K562 (cell line): Measurements from ENCODE around the gene ELOVL7. TPM values are rescaled to one million over a fixed set of nuclear protein-coding genes. Genes with fewer than 3 reads are reported as not detected.

Source experiments
- ARID3A ChIP-seq: IDR thresholded peaks from 2 replicates; pipeline ENCODE4 v1.6.1; 2012; ENCODE audit warnings: low read depth, low read length, improper control_type of control experiment, borderline replicate concordance
- EP400 ChIP-seq: fragments of 450-650 bp; IDR thresholded peaks from 2 replicates; pipeline ENCODE4 v1.6.1; 2017; ENCODE audit warnings: antibody characterized with exemption, mild to moderate bottlenecking, moderate library complexity
- ETV1 ChIP-seq: fragments of 450-650 bp; conservative IDR thresholded peaks from 2 replicates; pipeline ENCODE4 v1.6.1; 2016; ENCODE audit warnings: missing genetic modification characterization, control low read depth, low read depth, missing compliant biosample characterization
- GABPA ChIP-seq: fragments of 200-800 bp; sonication (Bioruptor generic); conservative IDR thresholded peaks from 2 replicates; pipeline ENCODE4 v1.6.1; 2016; ENCODE audit warnings: low read depth, missing genetic modification characterization, missing compliant biosample characterization
- HDAC3 ChIP-seq: fragments of 450-650 bp; IDR thresholded peaks from 2 replicates; pipeline ENCODE4 v1.6.1; 2018; ENCODE audit warnings: borderline replicate concordance, mild to moderate bottlenecking, moderate library complexity; ENCODE audit not compliant: partially characterized antibody
- KDM1A ChIP-seq, 2 experiments: fragments of 450-650 bp; IDR thresholded peaks; 2 replicates each; pipeline ENCODE4 v1.6.1; 2016; ENCODE audit warnings: mild to moderate bottlenecking in 2 of 2
- MBD1 ChIP-seq: fragments of 250-450 bp; sonication (Bioruptor Pico); IDR thresholded peaks from 2 replicates; pipeline ENCODE4 v1.8.0; 2022; ENCODE audit warnings: inconsistent platforms
- PTBP1 ChIP-seq: fragments of 200-400 bp; formaldehyde crosslinking; IDR thresholded peaks from 2 replicates; pipeline ENCODE4 v1.6.1; 2017; ENCODE audit warnings: low read depth, low read length
- YY1 ChIP-seq, 3 experiments: IDR thresholded peaks; 2 replicates each; pipeline ENCODE4 v1.6.1; 2011; ENCODE audit warnings: low read length in 2 of 3, mild to moderate bottlenecking in 2 of 3, moderate library complexity in 2 of 3, borderline replicate concordance in 1 of 3, control low read depth in 1 of 3, low read depth in 1 of 3; ENCODE audit not compliant: insufficient read depth in 3 of 3, insufficient replicate concordance in 2 of 3, control insufficient read depth in 1 of 3, insufficient read length in 1 of 3; ENCODE audit errors: extremely low read depth in 1 of 3
- polyA plus RNA-seq, 8 experiments: library from polyadenylated mRNA; depleted of rRNA in 4 of 8; stranded (reverse) in 5 of 8; unstranded in 3 of 8; fragments of >200 nt; fragmentation: Nextera tagmentation in 2 of 8; fragmentation: Illumina TruSeq in 1 of 8; extraction: Ambion mirVana in 2 of 8; extraction: Trizol in 1 of 8; gene quantifications; 2 replicates each; pipeline versions ENCODE4 v1.2.1 to v1.2.3, GENCODE V29; 2011 to 2014; ENCODE audit warnings: inconsistent platforms in 1 of 8, missing spikeins in 1 of 8
- total RNA-seq, 7 experiments: library from RNA; depleted of rRNA in 6 of 7; stranded (reverse); fragments of >200 nt in 6 of 7; fragmentation: Illumina TruSeq in 2 of 7; extraction: Trizol in 2 of 7; gene quantifications; 2 replicates each; pipeline versions ENCODE4 v1.2.1 to v1.2.3, GENCODE V29; 2011 to 2021; ENCODE audit warnings: low replicate concordance in 1 of 7
- TF ChIP-seq, protein P1 (sequence below): fragments of 250-450 bp; sonication (Bioruptor Pico); IDR thresholded peaks from 2 replicates; pipeline ENCODE4 v1.5.0; 2021; ENCODE audit warnings: mild to moderate bottlenecking, borderline replicate concordance
- TF ChIP-seq, protein P2 (sequence below): fragments of 450-650 bp; IDR thresholded peaks from 2 replicates; pipeline ENCODE4 v1.7.0; 2016; ENCODE audit warnings: borderline replicate concordance
- TF ChIP-seq, protein P3 (sequence below), 2 experiments: fragments of 450-650 bp; IDR thresholded peaks; 2 replicates each; pipeline ENCODE4 v1.6.1; 2018; ENCODE audit warnings: mild to moderate bottlenecking in 2 of 2, low read depth in 1 of 2; ENCODE audit not compliant: partially characterized antibody in 2 of 2

The ELOVL7 gene
- total and polyA plus RNA-seq, 9 of the 15 experiments (the other 6 are each of a cell fraction or from before 2014, with no cell fraction given) = 4.5 to 12.3 (median 6.9) TPM

DNA sequence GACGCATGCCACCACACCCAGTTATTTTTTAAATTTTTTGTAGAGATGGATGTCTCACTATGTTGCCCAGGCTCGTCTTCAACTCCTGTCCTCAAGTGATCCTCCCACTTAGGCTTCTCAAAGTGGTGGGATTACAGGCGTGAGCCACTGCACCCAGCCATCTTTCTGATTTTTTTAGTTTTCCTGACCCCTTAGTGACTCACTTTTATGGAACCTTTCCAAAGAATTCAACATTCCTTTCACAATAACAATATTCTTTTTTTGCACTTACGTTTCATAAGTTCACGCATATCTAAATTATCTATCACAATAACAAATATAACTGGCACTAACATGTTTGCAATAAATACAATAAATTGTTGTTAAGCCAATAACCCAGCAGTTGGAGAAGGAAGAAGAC, 8.5 kb downstream of the ELOVL7 start (continued):
- TF ChIP-seq, protein P1, sequence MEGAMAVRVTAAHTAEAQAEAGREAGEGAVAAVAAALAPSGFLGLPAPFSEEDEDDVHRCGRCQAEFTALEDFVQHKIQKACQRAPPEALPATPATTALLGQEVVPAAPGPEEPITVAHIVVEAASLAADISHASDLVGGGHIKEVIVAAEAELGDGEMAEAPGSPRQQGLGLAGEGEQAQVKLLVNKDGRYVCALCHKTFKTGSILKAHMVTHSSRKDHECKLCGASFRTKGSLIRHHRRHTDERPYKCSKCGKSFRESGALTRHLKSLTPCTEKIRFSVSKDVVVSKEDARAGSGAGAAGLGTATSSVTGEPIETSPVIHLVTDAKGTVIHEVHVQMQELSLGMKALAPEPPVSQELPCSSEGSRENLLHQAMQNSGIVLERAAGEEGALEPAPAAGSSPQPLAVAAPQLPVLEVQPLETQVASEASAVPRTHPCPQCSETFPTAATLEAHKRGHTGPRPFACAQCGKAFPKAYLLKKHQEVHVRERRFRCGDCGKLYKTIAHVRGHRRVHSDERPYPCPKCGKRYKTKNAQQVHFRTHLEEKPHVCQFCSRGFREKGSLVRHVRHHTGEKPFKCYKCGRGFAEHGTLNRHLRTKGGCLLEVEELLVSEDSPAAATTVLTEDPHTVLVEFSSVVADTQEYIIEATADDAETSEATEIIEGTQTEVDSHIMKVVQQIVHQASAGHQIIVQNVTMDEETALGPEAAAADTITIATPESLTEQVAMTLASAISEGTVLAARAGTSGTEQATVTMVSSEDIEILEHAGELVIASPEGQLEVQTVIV (CRISPR knock-in tag) = no peak
- no peak for TF ChIP-seq EP400
- TF ChIP-seq, protein P2, sequence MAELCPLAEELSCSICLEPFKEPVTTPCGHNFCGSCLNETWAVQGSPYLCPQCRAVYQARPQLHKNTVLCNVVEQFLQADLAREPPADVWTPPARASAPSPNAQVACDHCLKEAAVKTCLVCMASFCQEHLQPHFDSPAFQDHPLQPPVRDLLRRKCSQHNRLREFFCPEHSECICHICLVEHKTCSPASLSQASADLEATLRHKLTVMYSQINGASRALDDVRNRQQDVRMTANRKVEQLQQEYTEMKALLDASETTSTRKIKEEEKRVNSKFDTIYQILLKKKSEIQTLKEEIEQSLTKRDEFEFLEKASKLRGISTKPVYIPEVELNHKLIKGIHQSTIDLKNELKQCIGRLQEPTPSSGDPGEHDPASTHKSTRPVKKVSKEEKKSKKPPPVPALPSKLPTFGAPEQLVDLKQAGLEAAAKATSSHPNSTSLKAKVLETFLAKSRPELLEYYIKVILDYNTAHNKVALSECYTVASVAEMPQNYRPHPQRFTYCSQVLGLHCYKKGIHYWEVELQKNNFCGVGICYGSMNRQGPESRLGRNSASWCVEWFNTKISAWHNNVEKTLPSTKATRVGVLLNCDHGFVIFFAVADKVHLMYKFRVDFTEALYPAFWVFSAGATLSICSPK = no peak
- no peak for TF ChIP-seq MBD1 (CRISPR knock-in tag)
- TF ChIP-seq, protein P3, sequence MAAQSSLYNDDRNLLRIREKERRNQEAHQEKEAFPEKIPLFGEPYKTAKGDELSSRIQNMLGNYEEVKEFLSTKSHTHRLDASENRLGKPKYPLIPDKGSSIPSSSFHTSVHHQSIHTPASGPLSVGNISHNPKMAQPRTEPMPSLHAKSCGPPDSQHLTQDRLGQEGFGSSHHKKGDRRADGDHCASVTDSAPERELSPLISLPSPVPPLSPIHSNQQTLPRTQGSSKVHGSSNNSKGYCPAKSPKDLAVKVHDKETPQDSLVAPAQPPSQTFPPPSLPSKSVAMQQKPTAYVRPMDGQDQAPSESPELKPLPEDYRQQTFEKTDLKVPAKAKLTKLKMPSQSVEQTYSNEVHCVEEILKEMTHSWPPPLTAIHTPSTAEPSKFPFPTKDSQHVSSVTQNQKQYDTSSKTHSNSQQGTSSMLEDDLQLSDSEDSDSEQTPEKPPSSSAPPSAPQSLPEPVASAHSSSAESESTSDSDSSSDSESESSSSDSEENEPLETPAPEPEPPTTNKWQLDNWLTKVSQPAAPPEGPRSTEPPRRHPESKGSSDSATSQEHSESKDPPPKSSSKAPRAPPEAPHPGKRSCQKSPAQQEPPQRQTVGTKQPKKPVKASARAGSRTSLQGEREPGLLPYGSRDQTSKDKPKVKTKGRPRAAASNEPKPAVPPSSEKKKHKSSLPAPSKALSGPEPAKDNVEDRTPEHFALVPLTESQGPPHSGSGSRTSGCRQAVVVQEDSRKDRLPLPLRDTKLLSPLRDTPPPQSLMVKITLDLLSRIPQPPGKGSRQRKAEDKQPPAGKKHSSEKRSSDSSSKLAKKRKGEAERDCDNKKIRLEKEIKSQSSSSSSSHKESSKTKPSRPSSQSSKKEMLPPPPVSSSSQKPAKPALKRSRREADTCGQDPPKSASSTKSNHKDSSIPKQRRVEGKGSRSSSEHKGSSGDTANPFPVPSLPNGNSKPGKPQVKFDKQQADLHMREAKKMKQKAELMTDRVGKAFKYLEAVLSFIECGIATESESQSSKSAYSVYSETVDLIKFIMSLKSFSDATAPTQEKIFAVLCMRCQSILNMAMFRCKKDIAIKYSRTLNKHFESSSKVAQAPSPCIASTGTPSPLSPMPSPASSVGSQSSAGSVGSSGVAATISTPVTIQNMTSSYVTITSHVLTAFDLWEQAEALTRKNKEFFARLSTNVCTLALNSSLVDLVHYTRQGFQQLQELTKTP (IDR thresholded peaks at IDR 0.05; ENCODE audit: low read depth in 1 of 2, partially characterized antibody in 2 of 2) = no peak
- TF ChIP-seq PTBP1 = no peak
- TF ChIP-seq KDM1A (IDR thresholded peaks at IDR 0.05) = no peak
- no peak for TF ChIP-seq ARID3A
- TF ChIP-seq ETV1 (tag) = no peak
- no peak for TF ChIP-seq YY1 (IDR thresholded peaks at IDR 0.05; ENCODE audit: borderline replicate concordance in 1 of 3, control insufficient read depth in 1 of 3, extremely low read depth in 1 of 3, insufficient read depth in 3 of 3, insufficient read length in 1 of 3, insufficient replicate concordance in 2 of 3, low read depth in 1 of 3, low read length in 2 of 3)
- TF ChIP-seq GABPA (tag) = no peak
- no peak for TF ChIP-seq HDAC3
